GM23248 (cell line): ENCODE results near the gene ENPP5. TPM values are rescaled to one million over a fixed set of nuclear protein-coding genes. Genes with fewer than 3 reads are reported as not detected.

Experiments
- DNase-seq: peaks from one replicate; pipeline ENCODE4 v3.0.0-alpha.2; 2015
- H2AFZ ChIP-seq: fragments of 200-600 bp; sonication (generic); 2 replicates; pipeline ENCODE4 v1.6.1; 2016; ENCODE audit warnings: antibody characterized with exemption
- H3F3A ChIP-seq: fragments of 200-600 bp; sonication (generic); 2 replicates; pipeline ENCODE4 v1.6.1; 2016; ENCODE audit warnings: mild to moderate bottlenecking, antibody characterized with exemption, mixed run types; ENCODE audit not compliant: insufficient read depth
- H3K27ac ChIP-seq: fragments of 200-600 bp; sonication (generic); 2 replicates; pipeline ENCODE4 v1.5.1; 2016; ENCODE audit warnings: mild to moderate bottlenecking
- H3K27me3 ChIP-seq: fragments of 200-600 bp; sonication (generic); replicated peaks from 2 replicates; pipeline ENCODE4 v1.6.1; 2016; ENCODE audit warnings: mild to moderate bottlenecking; ENCODE audit not compliant: insufficient read depth
- H3K36me3 ChIP-seq: fragments of 200-600 bp; sonication (generic); 2 replicates; pipeline ENCODE4 v1.6.1; 2016; ENCODE audit warnings: low read depth, mild to moderate bottlenecking
- H3K4me1 ChIP-seq: fragments of 200-600 bp; sonication (generic); 2 replicates; pipeline ENCODE4 v1.6.1; 2016; ENCODE audit warnings: mild to moderate bottlenecking; ENCODE audit not compliant: insufficient read depth
- H3K4me2 ChIP-seq: fragments of 200-600 bp; sonication (generic); one replicate; pipeline ENCODE4 v1.6.1; 2016; ENCODE audit warnings: mild to moderate bottlenecking; ENCODE audit not compliant: unreplicated experiment
- H3K4me3 ChIP-seq: fragments of 200-600 bp; sonication (generic); 2 replicates; pipeline ENCODE4 v1.5.1; 2016; ENCODE audit warnings: mild to moderate bottlenecking
- H3K79me2 ChIP-seq: fragments of 200-600 bp; sonication (generic); 2 replicates; pipeline ENCODE4 v1.6.1; 2016; ENCODE audit warnings: mild to moderate bottlenecking; ENCODE audit not compliant: insufficient read depth
- H3K9ac ChIP-seq: fragments of 200-600 bp; sonication (generic); 2 replicates; pipeline ENCODE4 v1.6.1; 2016; ENCODE audit warnings: mild to moderate bottlenecking
- H3K9me2 ChIP-seq: fragments of 200-600 bp; sonication (generic); 2 replicates; pipeline ENCODE4 v1.6.1; 2016; ENCODE audit warnings: mixed run types, mild to moderate bottlenecking, moderate library complexity; ENCODE audit not compliant: insufficient read depth
- H3K9me3 ChIP-seq: fragments of 200-600 bp; sonication (generic); one replicate; pipeline ENCODE4 v1.6.1; 2017; ENCODE audit warnings: low read depth
- H4K20me1 ChIP-seq: fragments of 200-600 bp; sonication (generic); 2 replicates; pipeline ENCODE4 v1.6.0; 2016; ENCODE audit not compliant: insufficient read depth
- EZH2 ChIP-seq: fragments of 200-600 bp; sonication (generic); IDR thresholded peaks from 2 replicates; pipeline ENCODE4 v1.6.1; 2018; ENCODE audit warnings: antibody characterized with exemption, mild to moderate bottlenecking; ENCODE audit not compliant: insufficient read depth, poor library complexity, severe bottlenecking
- EZH2phosphoT487 ChIP-seq: fragments of 200-600 bp; sonication (generic); IDR thresholded peaks from 2 replicates; pipeline ENCODE4 v1.6.1; 2018; ENCODE audit warnings: antibody characterized with exemption, moderate library complexity, mild to moderate bottlenecking, low read depth; ENCODE audit not compliant: insufficient read depth
- WGBS, 2 experiments: methylation state at CpG; one replicate each; pipeline ENCODE4 v1.1.6; 2015 to 2017; ENCODE audit warnings: low lambda C conversion rate in 2 of 2, low coverage in 1 of 2; ENCODE audit errors: missing lambda C conversion rate in 2 of 2; 5-methylcytosine and 5-hydroxymethylcytosine counted together
- in situ Hi-C: fragments of 300-500 bp; cut with MboI; formaldehyde crosslinking; loops from 2 replicates; pipeline ENCODE4 v1.15.0; 2020
- polyA plus RNA-seq: library from polyadenylated mRNA; unstranded; fragments of >200 nt; fragmentation: Nextera tagmentation; extraction: Ambion mirVana; gene quantifications from 2 replicates; pipeline ENCODE4 v1.2.1, GENCODE V29; 2016
- total RNA-seq: library from RNA; depleted of rRNA; stranded (reverse); fragments of >200 nt; shearing (Covaris generic); gene quantifications from 2 replicates; pipeline ENCODE4 v1.2.3, GENCODE V29; 2014; rRNA removed

ENPP5 gene, protein sequence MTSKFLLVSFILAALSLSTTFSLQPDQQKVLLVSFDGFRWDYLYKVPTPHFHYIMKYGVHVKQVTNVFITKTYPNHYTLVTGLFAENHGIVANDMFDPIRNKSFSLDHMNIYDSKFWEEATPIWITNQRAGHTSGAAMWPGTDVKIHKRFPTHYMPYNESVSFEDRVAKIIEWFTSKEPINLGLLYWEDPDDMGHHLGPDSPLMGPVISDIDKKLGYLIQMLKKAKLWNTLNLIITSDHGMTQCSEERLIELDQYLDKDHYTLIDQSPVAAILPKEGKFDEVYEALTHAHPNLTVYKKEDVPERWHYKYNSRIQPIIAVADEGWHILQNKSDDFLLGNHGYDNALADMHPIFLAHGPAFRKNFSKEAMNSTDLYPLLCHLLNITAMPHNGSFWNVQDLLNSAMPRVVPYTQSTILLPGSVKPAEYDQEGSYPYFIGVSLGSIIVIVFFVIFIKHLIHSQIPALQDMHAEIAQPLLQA
- total RNA-seq = 0.51 TPM in 1 of 2 replicates, not detected in the other
- 0.11 and 0.24 TPM in 2 replicates for polyA plus RNA-seq

- in situ Hi-C loops = no loop called here
These were observed at the start of gene ENPP5 for GRCh38 chr6:46170357-46171289. Gene ENPP5 (minus strand): TSS chr6:46170980. CDS start chr6:46168262, 2,718 bp downstream.

DNA sequence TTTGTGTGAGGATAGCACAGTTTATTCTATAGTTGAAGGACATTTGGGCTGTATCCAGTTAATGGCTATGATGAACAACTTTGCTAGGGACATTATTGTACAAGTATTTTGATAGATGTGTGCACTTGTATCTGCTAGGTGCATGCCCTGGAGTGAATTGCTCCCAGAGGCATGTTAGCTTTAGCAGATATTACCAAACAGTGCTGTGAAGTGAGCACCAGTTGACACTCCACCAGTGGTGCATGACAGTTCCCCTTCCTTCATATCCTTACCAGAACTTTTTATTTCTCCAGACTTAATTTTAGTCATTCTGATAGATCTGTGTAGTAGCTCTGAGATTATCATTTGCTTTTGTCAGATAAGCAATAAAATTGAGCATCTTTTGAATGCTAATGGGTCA lies 48.9 kb upstream of the ENPP5 start:
- no peaks in the 10 kb centered on the region for H3K27me3 ChIP-seq
- DNase-seq = no peak
- H3K27ac ChIP-seq = no peak overlapping the region
- no peak overlapping the region for H3K4me3 ChIP-seq
- no peaks in the 10 kb centered on the region for H3K9me3 ChIP-seq
- no peaks in the 10 kb centered on the region for H3F3A ChIP-seq
- no peaks in the 10 kb centered on the region for H3K79me2 ChIP-seq
- no peaks in the 10 kb centered on the region for H3K4me1 ChIP-seq
- TF ChIP-seq EZH2 (no peak), EZH2phosphoT487 (no peak)
- H3K9ac ChIP-seq = no peak overlapping the region
- no peak overlapping the region for H2AFZ ChIP-seq
- H3K4me2 ChIP-seq = no peak overlapping the region
- no peaks in the 10 kb centered on the region for H4K20me1 ChIP-seq
- H3K9me2 ChIP-seq = no peaks in the 10 kb centered on the region
- no peaks in the 10 kb centered on the region for H3K36me3 ChIP-seq
- in situ Hi-C loops = loop anchor here (5.0 to 25.0 kb wide), 2 partner anchors 188 to 393 kb away; no protein-coding TSS in a partner anchor

More at GRCh38 chr6:46170357-46171289, at the start of gene ENPP5:
- Histone ChIP-seq H3K9me3 (no peaks in the 10 kb centered on the region), H3K79me2 (no peaks in the 10 kb centered on the region), H2AFZ (peak within 1 kb of the TSS; percentile 75), H3K4me3 (peak within 1 kb of the TSS; percentile 71), H3K9me2 (no peaks in the 10 kb centered on the region), H3K4me2 (peak within 1 kb of the TSS; percentile 69), H3K4me1 (no peaks in the 10 kb centered on the region), H3K9ac (no peak within 1 kb of the TSS), H3K36me3 (no peaks in the 10 kb centered on the region), H3K27me3 (peaks cover 28% of the 10 kb centered on the region; the same call in 1 of the 2 replicates), H3F3A (no peaks in the 10 kb centered on the region), H4K20me1 (no peaks in the 10 kb centered on the region), H3K27ac (no peak within 1 kb of the TSS)
- TF ChIP-seq EZH2 (no peak), EZH2phosphoT487 (no peak)
- 5 to 7% methylated on average over 35 to 47 of the region's 49 CpGs for WGBS, 2 experiments
- peak; percentile 34 for DNase-seq

DNA sequence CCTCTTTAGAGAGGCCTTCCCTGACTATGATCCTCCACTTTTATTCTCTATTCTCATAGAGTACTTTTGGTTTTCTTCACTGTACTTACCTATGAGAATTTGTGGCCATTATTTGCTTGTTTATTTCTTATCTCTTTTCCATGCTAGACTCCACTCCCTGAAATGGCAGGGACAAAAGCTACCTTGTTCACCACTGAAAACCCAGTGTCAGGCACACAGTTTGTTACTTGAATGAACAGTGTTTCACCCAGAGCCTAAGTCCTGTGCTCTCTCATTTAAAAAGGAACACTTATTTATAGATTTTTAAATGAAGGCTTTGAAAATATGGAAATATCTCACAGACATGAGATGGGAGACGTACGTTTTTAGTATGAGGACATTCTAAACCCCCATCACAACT lies 47.7 kb upstream of the ENPP5 start:
- H3K9me2 ChIP-seq = no peaks in the 10 kb centered on the region
- no peaks in the 10 kb centered on the region for H3K36me3 ChIP-seq
- 95 to 98% methylated on average over 2 of the region's 2 CpGs for WGBS, 2 experiments
- H3K27me3 ChIP-seq = no peaks in the 10 kb centered on the region
- no peak for DNase-seq
- no peaks in the 10 kb centered on the region for H3F3A ChIP-seq
- no peak overlapping the region for H3K27ac ChIP-seq
- no peak overlapping the region for H2AFZ ChIP-seq
- no peak overlapping the region for H3K4me2 ChIP-seq
- no peaks in the 10 kb centered on the region for H3K4me1 ChIP-seq
- no peaks in the 10 kb centered on the region for H3K79me2 ChIP-seq
- no peaks in the 10 kb centered on the region for H4K20me1 ChIP-seq
- in situ Hi-C loops = loop anchor here (25.0 kb wide), 1 partner anchor 394 kb away; no protein-coding TSS in a partner anchor
- no peak for TF ChIP-seq EZH2phosphoT487
- no peak for TF ChIP-seq EZH2
- H3K9ac ChIP-seq = no peak overlapping the region
- no peaks in the 10 kb centered on the region for H3K9me3 ChIP-seq
- H3K4me3 ChIP-seq = no peak overlapping the region

DNA sequence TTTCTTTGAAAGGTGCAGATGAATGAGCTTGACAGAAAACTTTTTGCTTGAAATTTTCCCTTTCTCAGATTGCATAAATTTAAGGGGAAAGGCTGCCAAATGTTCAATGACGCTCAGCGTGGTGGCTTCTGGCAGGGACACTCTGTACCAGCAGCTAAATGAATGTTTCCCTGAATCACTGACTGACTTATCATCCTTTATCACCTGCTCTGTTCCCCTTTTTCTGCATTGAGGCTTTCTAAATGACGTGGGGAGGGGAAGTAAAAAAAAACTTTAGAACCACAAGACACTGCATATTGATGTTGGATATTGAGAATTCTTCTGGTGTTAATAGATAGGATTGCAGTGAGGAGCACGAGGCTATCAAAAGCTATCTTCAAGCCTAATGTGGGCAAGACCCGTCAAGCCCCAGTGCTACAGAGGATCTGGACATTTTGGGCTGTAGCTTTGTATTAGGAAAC lies 46.9 kb upstream of the ENPP5 start:
- H3K4me2 ChIP-seq = no peak overlapping the region
- no peak overlapping the region for H3K9ac ChIP-seq
- H3K4me1 ChIP-seq = no peaks in the 10 kb centered on the region
- DNase-seq = peak; percentile 7
- WGBS, 2 experiments = 31 to 34% methylated on average over 5 of the region's 5 CpGs
- H3K27me3 ChIP-seq = no peaks in the 10 kb centered on the region
- no peaks in the 10 kb centered on the region for H3K79me2 ChIP-seq
- no peaks in the 10 kb centered on the region for H4K20me1 ChIP-seq
- in situ Hi-C loops = loop anchor here (25.0 kb wide), 1 partner anchor 395 kb away; no protein-coding TSS in a partner anchor
- H3K9me2 ChIP-seq = no peaks in the 10 kb centered on the region
- H3K36me3 ChIP-seq = no peaks in the 10 kb centered on the region
- no peaks in the 10 kb centered on the region for H3F3A ChIP-seq
- TF ChIP-seq EZH2phosphoT487 = no peak
- no peak for TF ChIP-seq EZH2
- H3K4me3 ChIP-seq = no peak overlapping the region
- H3K27ac ChIP-seq = no peak overlapping the region
- H3K9me3 ChIP-seq = no peaks in the 10 kb centered on the region
- no peak overlapping the region; the same call in 1 of the 2 replicates for H2AFZ ChIP-seq
